Panc1 (cell line): ENCODE data around the gene ASAP2.

ENCODE experiments used
- CTCF ChIP-seq: fragments of 450-650 bp; IDR thresholded peaks from 2 replicates; pipeline ENCODE4 v1.5.1; 2017; ENCODE audit warnings: mild to moderate bottlenecking
- POLR2AphosphoS5 ChIP-seq: IDR thresholded peaks from 2 replicates; pipeline ENCODE4 v1.6.1; 2012; ENCODE audit warnings: mild to moderate bottlenecking, low read depth, low read length, moderate library complexity
- REST ChIP-seq, 2 experiments: IDR thresholded peaks; 2 replicates each; pipeline ENCODE4 v1.6.1; 2011 to 2012; ENCODE audit warnings: low read depth in 2 of 2, control low read depth in 1 of 2, low read length in 1 of 2, mild to moderate bottlenecking in 1 of 2, moderate library complexity in 1 of 2; ENCODE audit not compliant: insufficient read depth in 1 of 2
- SIN3A ChIP-seq: IDR thresholded peaks from 2 replicates; pipeline ENCODE4 v1.6.1; 2012; ENCODE audit warnings: low read depth, mild to moderate bottlenecking, low read length, moderate library complexity, borderline replicate concordance; ENCODE audit not compliant: insufficient read depth

GRCh38 chr2:9260464-9260918 lies 53.9 kb downstream of the ASAP2 start:
- no peak for TF ChIP-seq SIN3A
- no peak for TF ChIP-seq POLR2AphosphoS5
- TF ChIP-seq REST (IDR thresholded peaks at IDR 0.05; ENCODE audit: insufficient read depth in 1 of 2, low read depth in 2 of 2, low read length in 1 of 2), result no peak
- no peak for TF ChIP-seq CTCF
